ENCODE data around the gene MNX1.

- TF ChIP-seq CTCF (IDR thresholded peaks at IDR 0.05; ENCODE audit: low read depth, low read length, poor library complexity, severe bottlenecking) (no peak), EZH2phosphoT487 (IDR thresholded peaks at IDR 0.05; ENCODE audit: borderline replicate concordance, low read length) (no peak)
These were observed 36.7 kb upstream of the MNX1 start for GRCh38 chr7:157047148-157047547.
